ENCODE data around the gene STAC2. TPM values are rescaled to one million over a fixed set of nuclear protein-coding genes. Genes with fewer than 3 reads are reported as not detected.

Gene STAC2
- total and polyA plus RNA-seq, 9 of the 15 experiments (the other 6 are each of a cell fraction or from before 2014, with no cell fraction given) = not detected

DNA sequence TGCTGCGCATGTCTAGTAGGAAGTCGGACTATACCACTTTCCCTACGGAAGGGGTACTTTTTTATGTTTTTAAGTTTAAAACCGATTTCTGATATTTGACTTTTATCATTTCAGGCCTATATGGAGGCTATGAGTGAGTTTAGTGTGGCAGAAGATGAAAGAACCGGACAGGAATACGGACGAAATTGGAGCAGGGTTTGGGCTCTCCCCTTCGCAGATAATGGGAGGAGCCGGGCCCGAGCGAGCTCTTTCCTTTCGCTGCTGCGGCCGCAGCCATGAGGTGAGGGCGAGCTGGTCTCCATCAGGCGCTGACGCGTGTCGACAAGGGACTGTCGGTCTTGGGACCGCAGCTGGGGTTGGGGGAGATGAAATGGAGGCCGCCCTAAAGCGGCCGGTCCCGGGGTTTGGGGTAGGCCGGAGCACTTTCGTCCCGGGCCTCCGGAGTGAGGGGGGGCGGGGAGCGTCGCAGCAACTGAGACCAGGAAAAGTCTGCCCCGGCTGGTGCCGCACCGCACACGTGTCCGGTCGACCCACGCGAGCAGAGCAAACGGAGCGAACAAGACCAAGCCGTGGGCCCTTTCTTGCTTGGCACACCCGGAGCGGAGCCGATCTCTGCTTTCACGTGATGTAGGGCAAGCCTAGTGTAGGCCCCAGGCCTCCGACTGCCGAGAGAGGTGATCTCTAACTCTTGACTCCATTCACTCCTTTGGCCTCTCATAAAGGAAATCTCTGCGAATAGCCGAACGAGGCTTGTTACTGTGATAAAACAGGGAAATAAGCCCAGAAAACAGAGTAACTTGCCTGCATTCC is 25.5 kb downstream of the STAC2 start, which contains the start of gene RPL19 (continued):
- TF ChIP-seq FOXJ2 (tag; IDR thresholded peaks at IDR 0.05) (no peak), LEF1 (IDR thresholded peaks at IDR 0.05) (peak; percentile 45; the same call in 1 of the 2 replicates), BHLHE40 (IDR thresholded peaks at IDR 0.05; ENCODE audit: low read length) (peak; percentile 94), ATF7 (IDR thresholded peaks at IDR 0.05) (peak; percentile 100), ZC3H11A (IDR thresholded peaks at IDR 0.05; ENCODE audit: low read depth, low read length) (no peak), KLF10 (CRISPR knock-in tag; IDR thresholded peaks at IDR 0.05) (0 out of 2 replicates have a peak, but pooled peaks have one; percentile 46), BRF1 (IDR thresholded peaks at IDR 0.05; ENCODE audit: borderline replicate concordance, extremely low read depth, insufficient read length) (no peak), FUS (optimal IDR thresholded peaks at IDR 0.05; ENCODE audit: low read depth, low read length) (no peak), FOS (IDR thresholded peaks at IDR 0.05; ENCODE audit: extremely low read depth, insufficient read length) (no peak), RHOXF2B (CRISPR knock-in tag; conservative IDR thresholded peaks at IDR 0.05) (no peak), ELF2 (CRISPR knock-in tag; IDR thresholded peaks at IDR 0.05) (peak; percentile 81; the same call in 1 of the 2 replicates), ZNF764 (CRISPR knock-in tag; IDR thresholded peaks at IDR 0.05; ENCODE audit: low read depth) (no peak), L3MBTL2 (IDR thresholded peaks at IDR 0.05) (peak; percentile 61; the same call in 1 of the 2 replicates), KDM2B (CRISPR knock-in tag; IDR thresholded peaks at IDR 0.05) (no peak), ETV6 (IDR thresholded peaks at IDR 0.05; ENCODE audit: borderline replicate concordance in 1 of 2, low read depth in 2 of 2, low read length in 1 of 2) (no peak), ETV6 (CRISPR knock-in tag; IDR thresholded peaks at IDR 0.05; ENCODE audit: borderline replicate concordance) (no peak), MBD2 (IDR thresholded peaks at IDR 0.05; ENCODE audit: borderline replicate concordance, low read depth) (peak; percentile 96), ZNF444 (CRISPR knock-in tag; IDR thresholded peaks at IDR 0.05) (no peak), ZNF586 (CRISPR knock-in tag; conservative IDR thresholded peaks at IDR 0.05) (no peak), PPARD (CRISPR knock-in tag; IDR thresholded peaks at IDR 0.05) (no peak)
- TF ChIP-seq, protein P1, sequence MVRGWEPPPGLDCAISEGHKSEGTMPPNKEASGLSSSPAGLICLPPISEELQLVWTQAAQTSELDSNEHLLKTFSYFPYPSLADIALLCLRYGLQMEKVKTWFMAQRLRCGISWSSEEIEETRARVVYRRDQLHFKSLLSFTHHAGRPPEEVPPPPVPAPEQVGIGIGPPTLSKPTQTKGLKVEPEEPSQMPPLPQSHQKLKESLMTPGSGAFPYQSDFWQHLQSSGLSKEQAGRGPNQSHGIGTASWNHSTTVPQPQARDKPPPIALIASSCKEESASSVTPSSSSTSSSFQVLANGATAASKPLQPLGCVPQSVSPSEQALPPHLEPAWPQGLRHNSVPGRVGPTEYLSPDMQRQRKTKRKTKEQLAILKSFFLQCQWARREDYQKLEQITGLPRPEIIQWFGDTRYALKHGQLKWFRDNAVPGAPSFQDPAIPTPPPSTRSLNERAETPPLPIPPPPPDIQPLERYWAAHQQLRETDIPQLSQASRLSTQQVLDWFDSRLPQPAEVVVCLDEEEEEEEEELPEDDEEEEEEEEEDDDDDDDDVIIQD (CRISPR knock-in tag; IDR thresholded peaks at IDR 0.05) = no peak
- TF ChIP-seq, protein P2, sequence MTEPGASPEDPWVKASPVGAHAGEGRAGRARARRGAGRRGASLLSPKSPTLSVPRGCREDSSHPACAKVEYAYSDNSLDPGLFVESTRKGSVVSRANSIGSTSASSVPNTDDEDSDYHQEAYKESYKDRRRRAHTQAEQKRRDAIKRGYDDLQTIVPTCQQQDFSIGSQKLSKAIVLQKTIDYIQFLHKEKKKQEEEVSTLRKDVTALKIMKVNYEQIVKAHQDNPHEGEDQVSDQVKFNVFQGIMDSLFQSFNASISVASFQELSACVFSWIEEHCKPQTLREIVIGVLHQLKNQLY (CRISPR knock-in tag; conservative IDR thresholded peaks at IDR 0.05) = no peak
- TF ChIP-seq, protein P3, sequence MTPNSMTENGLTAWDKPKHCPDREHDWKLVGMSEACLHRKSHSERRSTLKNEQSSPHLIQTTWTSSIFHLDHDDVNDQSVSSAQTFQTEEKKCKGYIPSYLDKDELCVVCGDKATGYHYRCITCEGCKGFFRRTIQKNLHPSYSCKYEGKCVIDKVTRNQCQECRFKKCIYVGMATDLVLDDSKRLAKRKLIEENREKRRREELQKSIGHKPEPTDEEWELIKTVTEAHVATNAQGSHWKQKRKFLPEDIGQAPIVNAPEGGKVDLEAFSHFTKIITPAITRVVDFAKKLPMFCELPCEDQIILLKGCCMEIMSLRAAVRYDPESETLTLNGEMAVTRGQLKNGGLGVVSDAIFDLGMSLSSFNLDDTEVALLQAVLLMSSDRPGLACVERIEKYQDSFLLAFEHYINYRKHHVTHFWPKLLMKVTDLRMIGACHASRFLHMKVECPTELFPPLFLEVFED (CRISPR knock-in tag; conservative IDR thresholded peaks at IDR 0.05) = no peak
- TF ChIP-seq, protein P4, sequence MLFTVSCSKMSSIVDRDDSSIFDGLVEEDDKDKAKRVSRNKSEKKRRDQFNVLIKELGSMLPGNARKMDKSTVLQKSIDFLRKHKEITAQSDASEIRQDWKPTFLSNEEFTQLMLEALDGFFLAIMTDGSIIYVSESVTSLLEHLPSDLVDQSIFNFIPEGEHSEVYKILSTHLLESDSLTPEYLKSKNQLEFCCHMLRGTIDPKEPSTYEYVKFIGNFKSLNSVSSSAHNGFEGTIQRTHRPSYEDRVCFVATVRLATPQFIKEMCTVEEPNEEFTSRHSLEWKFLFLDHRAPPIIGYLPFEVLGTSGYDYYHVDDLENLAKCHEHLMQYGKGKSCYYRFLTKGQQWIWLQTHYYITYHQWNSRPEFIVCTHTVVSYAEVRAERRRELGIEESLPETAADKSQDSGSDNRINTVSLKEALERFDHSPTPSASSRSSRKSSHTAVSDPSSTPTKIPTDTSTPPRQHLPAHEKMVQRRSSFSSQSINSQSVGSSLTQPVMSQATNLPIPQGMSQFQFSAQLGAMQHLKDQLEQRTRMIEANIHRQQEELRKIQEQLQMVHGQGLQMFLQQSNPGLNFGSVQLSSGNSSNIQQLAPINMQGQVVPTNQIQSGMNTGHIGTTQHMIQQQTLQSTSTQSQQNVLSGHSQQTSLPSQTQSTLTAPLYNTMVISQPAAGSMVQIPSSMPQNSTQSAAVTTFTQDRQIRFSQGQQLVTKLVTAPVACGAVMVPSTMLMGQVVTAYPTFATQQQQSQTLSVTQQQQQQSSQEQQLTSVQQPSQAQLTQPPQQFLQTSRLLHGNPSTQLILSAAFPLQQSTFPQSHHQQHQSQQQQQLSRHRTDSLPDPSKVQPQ (CRISPR knock-in tag; IDR thresholded peaks at IDR 0.05; ENCODE audit: borderline replicate concordance) = no peak

All from K562 (cell line).